Parathyroid adenoma (tissue), 2 donors: ENCODE results near the gene MBNL3.
"Not testable (repeated sequence)": the region's sequence is repeated elsewhere in the genome, so short reads cannot be mapped to it uniquely, and the experiment has no call there.

Experiments used
- H2AFZ ChIP-seq: fragments of 300-600 bp; sonication (generic); one replicate; pipeline ENCODE4 v1.7.0; 2017; ENCODE audit warnings: antibody characterized with exemption, mild to moderate bottlenecking
- H3K27ac ChIP-seq: fragments of 300-600 bp; sonication (generic); one replicate; pipeline ENCODE4 v1.7.0; 2017
- H3K27me3 ChIP-seq: fragments of 300-600 bp; sonication (generic); one replicate; pipeline ENCODE4 v1.7.0; 2017; ENCODE audit warnings: low read length; ENCODE audit not compliant: control insufficient read depth, insufficient read depth
- H3K36me3 ChIP-seq: fragments of 300-600 bp; sonication (generic); one replicate; pipeline ENCODE4 v1.7.0; 2017; ENCODE audit warnings: low read length; ENCODE audit not compliant: control insufficient read depth, insufficient read depth
- H3K4me1 ChIP-seq: fragments of 300-600 bp; sonication (generic); one replicate; pipeline ENCODE4 v1.7.0; 2017; ENCODE audit warnings: control low read depth
- H3K4me2 ChIP-seq: fragments of 300-600 bp; sonication (generic); one replicate; pipeline ENCODE4 v1.7.0; 2017; ENCODE audit warnings: low read length
- H3K4me3 ChIP-seq: fragments of 300-600 bp; sonication (generic); one replicate; pipeline ENCODE4 v1.7.0; 2017; ENCODE audit warnings: low read depth, low read length
- H3K79me2 ChIP-seq: fragments of 300-600 bp; sonication (generic); one replicate; pipeline ENCODE4 v1.7.0; 2017; ENCODE audit warnings: control low read depth
- H3K9ac ChIP-seq: fragments of 300-600 bp; sonication (generic); one replicate; pipeline ENCODE4 v1.7.0; 2017; ENCODE audit warnings: mild to moderate bottlenecking
- H3K9me3 ChIP-seq: fragments of 300-600 bp; sonication (generic); one replicate; pipeline ENCODE4 v1.7.0; 2017; ENCODE audit warnings: low read length; ENCODE audit not compliant: control insufficient read depth
- TF ChIP-seq, protein P1 (sequence below): fragments of 300-600 bp; sonication (generic); IDR thresholded peaks from one replicate; pipeline ENCODE4 v1.7.0; 2017; ENCODE audit warnings: antibody characterized with exemption, mild to moderate bottlenecking
- donor health status: primary hyperparathyroidism.

MBNL3 gene

DNA sequence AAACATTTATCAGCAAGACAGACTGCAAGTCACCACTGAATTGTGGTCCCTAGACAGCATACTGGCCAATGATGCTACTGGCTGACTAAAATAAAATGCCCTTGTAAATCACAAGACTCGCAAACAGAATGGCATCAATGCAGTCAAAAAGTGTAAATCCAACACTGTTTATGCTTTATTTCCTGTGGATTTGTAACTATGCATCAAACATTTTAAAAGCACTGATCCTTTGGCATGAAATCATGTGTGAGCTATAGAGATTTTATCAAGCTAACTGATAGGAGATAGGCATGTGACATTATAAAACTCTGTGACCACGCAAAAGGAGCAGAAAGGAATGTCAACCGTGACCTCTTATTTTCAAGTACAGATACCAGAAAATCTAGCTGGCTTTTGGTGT lies 20.8 kb downstream of the MBNL3 start:
- Histone ChIP-seq H3K79me2 (no peaks in the 10 kb centered on the region), H3K4me2 (no peak overlapping the region), H3K27me3 (no peaks in the 10 kb centered on the region), H3K36me3 (no peaks in the 10 kb centered on the region), H3K4me3 (no peak overlapping the region), H2AFZ (no peak overlapping the region), H3K4me1 (no peaks in the 10 kb centered on the region), H3K9ac (no peak overlapping the region), H3K9me3 (no peaks in the 10 kb centered on the region), H3K27ac (no peak overlapping the region)
- TF ChIP-seq, protein P1, sequence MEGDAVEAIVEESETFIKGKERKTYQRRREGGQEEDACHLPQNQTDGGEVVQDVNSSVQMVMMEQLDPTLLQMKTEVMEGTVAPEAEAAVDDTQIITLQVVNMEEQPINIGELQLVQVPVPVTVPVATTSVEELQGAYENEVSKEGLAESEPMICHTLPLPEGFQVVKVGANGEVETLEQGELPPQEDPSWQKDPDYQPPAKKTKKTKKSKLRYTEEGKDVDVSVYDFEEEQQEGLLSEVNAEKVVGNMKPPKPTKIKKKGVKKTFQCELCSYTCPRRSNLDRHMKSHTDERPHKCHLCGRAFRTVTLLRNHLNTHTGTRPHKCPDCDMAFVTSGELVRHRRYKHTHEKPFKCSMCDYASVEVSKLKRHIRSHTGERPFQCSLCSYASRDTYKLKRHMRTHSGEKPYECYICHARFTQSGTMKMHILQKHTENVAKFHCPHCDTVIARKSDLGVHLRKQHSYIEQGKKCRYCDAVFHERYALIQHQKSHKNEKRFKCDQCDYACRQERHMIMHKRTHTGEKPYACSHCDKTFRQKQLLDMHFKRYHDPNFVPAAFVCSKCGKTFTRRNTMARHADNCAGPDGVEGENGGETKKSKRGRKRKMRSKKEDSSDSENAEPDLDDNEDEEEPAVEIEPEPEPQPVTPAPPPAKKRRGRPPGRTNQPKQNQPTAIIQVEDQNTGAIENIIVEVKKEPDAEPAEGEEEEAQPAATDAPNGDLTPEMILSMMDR: no peak

DNA sequence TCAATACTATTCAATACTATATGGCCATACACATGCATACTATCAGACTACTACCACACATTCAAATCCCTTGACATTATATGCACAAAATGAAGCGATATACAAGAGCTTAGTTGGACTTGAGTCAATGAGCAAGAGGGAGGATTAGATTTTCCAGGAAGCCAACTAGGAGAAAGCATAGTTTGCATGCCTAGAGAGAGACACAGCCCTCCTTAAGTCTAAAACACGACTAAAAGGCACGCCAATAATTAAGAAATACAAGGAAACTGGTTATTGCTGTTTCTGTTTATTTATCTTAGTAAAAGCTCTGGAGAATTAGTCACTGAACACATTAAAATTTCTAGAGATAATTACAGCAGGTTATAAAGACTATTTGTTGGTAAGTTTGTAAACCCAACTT lies 21.8 kb downstream of the MBNL3 start:
- no peak overlapping the region for H3K4me2 ChIP-seq
- H3K4me3 ChIP-seq: no peak overlapping the region
- no peak overlapping the region for H3K9ac ChIP-seq
- H3K27ac ChIP-seq: no peak overlapping the region
- no peaks in the 10 kb centered on the region for H3K79me2 ChIP-seq
- H3K9me3 ChIP-seq: no peaks in the 10 kb centered on the region
- H3K36me3 ChIP-seq: no peaks in the 10 kb centered on the region
- no peaks in the 10 kb centered on the region for H3K27me3 ChIP-seq
- TF ChIP-seq, protein P1: no peak
- no peak overlapping the region for H2AFZ ChIP-seq
- no peaks in the 10 kb centered on the region for H3K4me1 ChIP-seq

DNA sequence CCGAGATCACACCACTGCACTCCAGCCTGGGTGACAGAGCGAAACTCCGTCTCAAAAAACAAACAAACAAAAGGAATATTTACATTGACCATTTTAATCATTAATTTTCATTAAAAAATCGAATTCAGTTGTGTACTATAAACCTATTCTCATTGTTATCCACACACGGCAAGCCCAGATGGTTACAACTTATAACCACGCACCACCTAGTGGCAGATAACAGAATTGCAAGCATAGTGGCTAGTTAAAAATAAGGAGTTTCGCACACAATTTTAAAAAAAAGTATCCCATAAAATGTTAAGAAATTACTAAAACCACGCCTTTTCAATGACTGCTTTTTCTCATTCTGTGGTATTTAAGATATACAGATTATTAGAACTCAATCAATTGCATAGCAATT lies 25.4 kb downstream of the MBNL3 start:
- Histone ChIP-seq H3K9me3 (no peaks in the 10 kb centered on the region), H3K4me2 (no peak overlapping the region), H3K4me3 (no peak overlapping the region), H3K4me1 (no peaks in the 10 kb centered on the region), H3K36me3 (no peaks in the 10 kb centered on the region), H3K27me3 (no peaks in the 10 kb centered on the region), H3K27ac (no peak overlapping the region), H2AFZ (no peak overlapping the region), H3K79me2 (no peaks in the 10 kb centered on the region), H3K9ac (no peak overlapping the region)
- TF ChIP-seq, protein P1: peak; percentile 38

DNA sequence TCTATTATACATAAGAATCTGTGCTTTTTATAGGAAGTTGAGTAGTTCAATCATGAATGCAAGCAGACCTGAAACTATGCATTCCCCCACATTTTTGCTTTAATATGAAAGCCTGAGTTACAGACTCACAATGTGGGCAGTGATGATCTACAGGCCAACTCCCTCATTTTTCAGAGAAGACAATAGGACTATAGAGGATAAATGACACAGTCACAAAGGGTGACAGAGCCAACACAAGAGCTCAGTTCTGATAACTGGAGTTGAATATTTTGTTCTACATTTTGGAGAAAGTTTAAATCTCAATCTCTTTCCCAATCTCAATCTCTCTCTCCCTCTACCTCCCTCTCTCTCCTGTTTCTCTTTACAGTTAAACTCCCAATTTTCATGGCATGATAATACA lies 27.0 kb downstream of the MBNL3 start:
- Histone ChIP-seq H3K9ac (no peak overlapping the region), H3K36me3 (no peaks in the 10 kb centered on the region), H2AFZ (no peak overlapping the region), H3K27ac (no peak overlapping the region), H3K79me2 (no peaks in the 10 kb centered on the region), H3K4me1 (no peaks in the 10 kb centered on the region), H3K27me3 (no peaks in the 10 kb centered on the region), H3K4me3 (no peak overlapping the region), H3K9me3 (no peaks in the 10 kb centered on the region), H3K4me2 (no peak overlapping the region)
- TF ChIP-seq, protein P1: no peak

DNA sequence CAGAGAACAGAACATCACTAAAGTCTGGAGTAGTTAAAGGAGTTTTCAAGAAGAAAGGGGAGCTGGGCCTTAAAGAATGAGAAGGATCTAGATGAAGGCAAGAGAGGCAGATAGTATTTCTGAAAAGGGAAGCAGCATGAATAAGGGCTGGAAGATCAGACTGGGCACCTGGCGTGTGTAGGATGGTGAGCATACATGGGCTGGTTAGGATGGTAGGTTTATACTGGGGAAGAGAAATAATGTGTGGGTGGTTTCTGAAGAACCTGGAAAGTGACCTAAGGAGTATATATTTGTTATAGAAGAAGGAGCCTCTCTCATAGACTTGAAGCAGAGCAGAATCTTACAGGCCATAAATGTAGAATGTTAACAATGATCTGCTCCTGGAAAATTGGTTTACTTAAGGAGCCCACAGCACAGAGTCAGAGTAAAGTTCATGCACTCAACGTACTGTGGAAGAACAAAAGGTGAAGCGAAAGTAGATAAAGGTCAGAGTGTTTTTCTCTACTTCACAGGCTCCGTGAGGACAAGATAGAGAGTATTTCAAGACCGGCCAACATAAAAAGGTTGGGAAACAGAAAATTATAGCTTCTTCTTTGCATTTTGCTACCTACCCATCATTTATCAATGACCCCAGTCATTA lies 35.8 kb downstream of the MBNL3 start:
- Histone ChIP-seq H3K36me3 (no peaks in the 10 kb centered on the region), H3K4me1 (no peaks in the 10 kb centered on the region), H3K27ac (no peak overlapping the region), H3K4me3 (no peak overlapping the region), H3K9me3 (no peaks in the 10 kb centered on the region), H3K9ac (no peak overlapping the region), H3K27me3 (no peaks in the 10 kb centered on the region), H2AFZ (no peak overlapping the region), H3K4me2 (no peak overlapping the region), H3K79me2 (no peaks in the 10 kb centered on the region)
- TF ChIP-seq, protein P1: no peak

DNA sequence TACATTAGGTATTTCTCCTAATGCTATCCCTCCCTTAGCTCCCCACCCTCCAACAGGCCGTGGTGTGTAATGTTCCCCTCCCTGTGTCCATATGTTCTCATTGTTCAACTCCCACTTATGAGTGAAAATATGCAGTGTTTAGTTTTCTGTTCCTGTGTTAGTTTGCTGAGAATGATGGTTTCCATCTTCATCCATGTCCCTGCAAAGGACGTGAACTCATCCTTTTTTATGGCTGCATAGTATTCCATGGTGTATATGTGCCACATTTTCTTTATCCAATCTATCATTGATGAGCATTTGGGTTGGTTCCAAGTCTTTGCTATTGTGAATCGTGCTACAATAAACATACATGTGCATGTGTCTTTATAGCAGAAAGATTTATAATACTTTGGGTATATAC lies 42.9 kb downstream of the MBNL3 start:
- not testable (repeated sequence) for H3K36me3 ChIP-seq, H3K79me2 ChIP-seq, H3K9ac ChIP-seq, H3K27me3 ChIP-seq, H3K4me1 ChIP-seq, H3K4me3 ChIP-seq, H3K4me2 ChIP-seq, H3K27ac ChIP-seq, H2AFZ ChIP-seq, H3K9me3 ChIP-seq
